SH-SY5Y (cell line): Measurements from ENCODE around the gene RCVRN.

ENCODE experiments used
- GATA2 ChIP-seq: IDR thresholded peaks from 2 replicates; pipeline ENCODE4 v1.6.1; 2011; ENCODE audit warnings: mild to moderate bottlenecking, low read depth, low read length
- GATA3 ChIP-seq: IDR thresholded peaks from 2 replicates; pipeline ENCODE4 v1.6.1; 2011; ENCODE audit warnings: low read depth, mild to moderate bottlenecking, low read length, moderate library complexity

- no peak for TF ChIP-seq GATA2
- TF ChIP-seq GATA3: no peak
Observed at GRCh38 chr17:9865586-9865985, 39.5 kb downstream of the RCVRN start.
